ENCODE data around the gene HYDIN. TPM values are rescaled to one million over a fixed set of nuclear protein-coding genes. Genes with fewer than 3 reads are reported as not detected.
"Not testable (repeated sequence)": the region's sequence is repeated elsewhere in the genome, so short reads cannot be mapped to it uniquely, and the experiment has no call there.

Gene HYDIN
- total RNA-seq, 4 donors from 2014 or later: 0.72 to 4.3 (median 1.2) TPM

DNA sequence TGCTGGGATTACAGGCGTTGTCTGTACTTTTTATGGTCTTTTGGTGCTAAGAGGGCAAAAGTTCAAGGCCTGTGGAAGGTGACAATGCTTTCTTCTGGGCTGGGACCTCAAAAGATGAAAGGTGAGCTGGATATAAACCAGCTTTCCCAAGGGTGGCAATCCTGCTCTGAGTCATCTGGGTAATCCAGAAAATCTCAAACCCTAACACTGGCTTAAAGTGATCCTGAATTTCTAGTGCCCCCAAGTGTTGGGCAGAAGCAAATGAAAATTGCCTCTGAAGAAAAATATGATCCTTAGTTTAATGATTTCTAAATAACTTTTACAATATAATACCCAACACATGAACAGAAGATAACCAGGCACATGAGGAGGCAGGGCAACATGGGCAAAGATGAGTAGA is 354.1 kb downstream of the HYDIN start:
- ATAC-seq (ENCODE audit: low FRiP score); DNase-seq (ENCODE audit: low spot score): not testable (repeated sequence)

- DNase-seq (ENCODE audit: low spot score); ATAC-seq (ENCODE audit: low FRiP score): not testable (repeated sequence)
These were observed 365.8 kb downstream of the HYDIN start for GRCh38 chr16:70864698-70865097.

DNA sequence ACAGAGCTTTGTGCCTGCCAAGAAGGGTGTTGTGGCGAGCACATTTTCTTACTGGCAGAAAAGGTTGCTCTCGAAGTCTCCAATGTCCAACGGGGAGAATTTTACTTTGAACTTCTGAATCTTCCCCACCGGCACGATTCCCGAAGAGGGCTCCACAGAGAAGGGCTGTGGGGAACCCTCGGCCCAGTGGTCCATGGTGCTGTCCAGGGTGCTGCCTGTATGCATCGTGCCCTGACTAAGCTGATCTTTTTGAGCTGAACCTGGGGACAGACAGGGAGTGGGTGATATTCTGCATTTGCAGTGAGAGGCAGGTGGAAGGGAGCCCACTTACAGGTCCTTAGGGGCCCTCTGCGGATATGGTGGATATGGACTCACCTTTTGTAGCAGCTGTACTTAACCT is 368.5 kb downstream of the HYDIN start:
- ATAC-seq (ENCODE audit: low FRiP score); DNase-seq (ENCODE audit: low spot score): not testable (repeated sequence)

GRCh38 chr16:70851299-70851698 is 379.2 kb downstream of the HYDIN start:
- not testable (repeated sequence) for DNase-seq (ENCODE audit: low spot score); ATAC-seq (ENCODE audit: low FRiP score)

- ATAC-seq (ENCODE audit: low FRiP score); DNase-seq (ENCODE audit: low spot score): not testable (repeated sequence)
These were observed 406.9 kb downstream of the HYDIN start for GRCh38 chr16:70823498-70824118.

- ATAC-seq (ENCODE audit: low FRiP score); DNase-seq (ENCODE audit: low spot score): not testable (repeated sequence)
These were observed 407.8 kb downstream of the HYDIN start for GRCh38 chr16:70822734-70823133.

DNA sequence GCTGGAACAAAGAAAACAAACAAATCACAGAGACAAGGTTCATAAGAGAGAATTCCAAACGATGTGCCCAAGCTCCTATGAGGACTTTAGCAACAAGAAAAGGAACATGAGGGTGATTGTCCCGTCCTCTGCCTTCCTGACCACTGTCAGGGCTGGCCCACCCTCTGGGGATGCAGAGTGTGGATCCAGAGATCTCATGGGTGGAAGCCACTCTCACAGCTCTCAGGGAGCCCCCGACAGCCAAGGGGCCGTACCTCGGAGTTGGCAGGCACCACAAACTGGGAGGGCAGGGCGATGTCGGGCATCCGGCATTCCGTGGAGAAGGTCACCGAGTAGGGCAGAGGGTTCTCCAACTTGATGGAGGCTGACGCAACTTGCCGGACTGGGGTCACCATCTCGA is 412.4 kb downstream of the HYDIN start:
- not testable (repeated sequence) for DNase-seq (ENCODE audit: low spot score); ATAC-seq (ENCODE audit: low FRiP score)

GRCh38 chr16:70809392-70810060 is 421.0 kb downstream of the HYDIN start:
- TF ChIP-seq, protein P1, sequence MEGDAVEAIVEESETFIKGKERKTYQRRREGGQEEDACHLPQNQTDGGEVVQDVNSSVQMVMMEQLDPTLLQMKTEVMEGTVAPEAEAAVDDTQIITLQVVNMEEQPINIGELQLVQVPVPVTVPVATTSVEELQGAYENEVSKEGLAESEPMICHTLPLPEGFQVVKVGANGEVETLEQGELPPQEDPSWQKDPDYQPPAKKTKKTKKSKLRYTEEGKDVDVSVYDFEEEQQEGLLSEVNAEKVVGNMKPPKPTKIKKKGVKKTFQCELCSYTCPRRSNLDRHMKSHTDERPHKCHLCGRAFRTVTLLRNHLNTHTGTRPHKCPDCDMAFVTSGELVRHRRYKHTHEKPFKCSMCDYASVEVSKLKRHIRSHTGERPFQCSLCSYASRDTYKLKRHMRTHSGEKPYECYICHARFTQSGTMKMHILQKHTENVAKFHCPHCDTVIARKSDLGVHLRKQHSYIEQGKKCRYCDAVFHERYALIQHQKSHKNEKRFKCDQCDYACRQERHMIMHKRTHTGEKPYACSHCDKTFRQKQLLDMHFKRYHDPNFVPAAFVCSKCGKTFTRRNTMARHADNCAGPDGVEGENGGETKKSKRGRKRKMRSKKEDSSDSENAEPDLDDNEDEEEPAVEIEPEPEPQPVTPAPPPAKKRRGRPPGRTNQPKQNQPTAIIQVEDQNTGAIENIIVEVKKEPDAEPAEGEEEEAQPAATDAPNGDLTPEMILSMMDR (IDR thresholded peaks at IDR 0.05): no peak
- ATAC-seq (ENCODE audit: low FRiP score) (no peak), DNase-seq (ENCODE audit: low spot score) (no peak)

- TF ChIP-seq, protein P1 (IDR thresholded peaks at IDR 0.05): no peak
- ATAC-seq (ENCODE audit: low FRiP score): no peak
- DNase-seq (ENCODE audit: low spot score): no peak
These were observed 422.2 kb downstream of the HYDIN start for GRCh38 chr16:70808371-70808770.

- TF ChIP-seq, protein P1 (IDR thresholded peaks at IDR 0.05): no peak
- ATAC-seq (ENCODE audit: low FRiP score): no peak
- DNase-seq (ENCODE audit: low spot score): no peak
These were observed 424.7 kb downstream of the HYDIN start for GRCh38 chr16:70805787-70806186.

- TF ChIP-seq, protein P1 (IDR thresholded peaks at IDR 0.05): no peak
- ATAC-seq (ENCODE audit: low FRiP score): no peak
- no peak for DNase-seq (ENCODE audit: low spot score)
These were observed 425.1 kb downstream of the HYDIN start for GRCh38 chr16:70805380-70805779.
